GM12801 (cell line): ENCODE measurements around the gene ALG12.

ENCODE experiments used
- TF ChIP-seq, protein P1 (sequence below): IDR thresholded peaks from one replicate; pipeline ENCODE4 v1.5.1; 2011; ENCODE audit warnings: control low read depth; ENCODE audit not compliant: insufficient read length; ENCODE audit errors: extremely low read depth

The ALG12 gene

DNA sequence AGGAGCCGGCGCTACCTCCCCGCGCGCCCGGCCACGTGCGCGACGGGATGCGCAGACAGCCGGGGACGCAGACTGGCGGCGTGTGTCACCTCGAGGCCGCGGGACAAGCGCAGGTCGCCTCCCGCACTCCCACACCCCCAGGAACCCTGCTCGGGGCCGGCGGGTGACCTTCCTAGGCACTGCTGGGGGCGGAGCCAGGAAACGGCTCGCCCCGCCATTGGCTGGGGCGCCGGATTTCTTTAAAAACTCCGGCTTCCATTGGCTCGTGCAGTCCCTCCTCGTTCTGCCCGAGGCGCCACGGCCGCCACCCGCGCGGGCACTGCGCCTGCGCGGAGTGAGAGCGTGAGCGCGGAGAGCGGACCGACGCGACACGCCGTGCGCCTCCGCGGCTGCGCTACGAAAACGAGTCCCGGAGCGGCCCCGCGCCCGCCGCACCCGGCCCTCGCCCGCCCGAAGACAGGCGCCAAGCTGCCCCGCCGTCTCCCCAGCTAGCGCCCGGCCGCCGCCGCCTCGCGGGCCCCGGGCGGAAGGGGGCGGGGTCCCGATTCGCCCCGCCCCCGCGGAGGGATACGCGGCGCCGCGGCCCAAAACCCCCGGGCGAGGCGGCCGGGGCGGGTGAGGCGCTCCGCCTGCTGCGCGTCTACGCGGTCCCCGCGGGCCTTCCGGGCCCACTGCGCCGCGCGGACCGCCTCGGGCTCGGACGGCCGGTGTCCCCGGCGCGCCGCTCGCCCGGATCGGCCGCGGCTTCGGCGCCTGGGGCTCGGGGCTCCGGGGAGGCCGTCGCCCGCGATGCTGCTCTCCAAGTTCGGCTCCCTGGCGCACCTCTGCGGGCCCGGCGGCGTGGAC lies 42.1 kb upstream of the ALG12 start, which contains the start of gene PIM3:
TSS of gene PIM3 (plus strand) at position 614 of the 846 bp plus-strand sequence. CDS start at position 790, 176 bp downstream.
- TF ChIP-seq, protein P1, sequence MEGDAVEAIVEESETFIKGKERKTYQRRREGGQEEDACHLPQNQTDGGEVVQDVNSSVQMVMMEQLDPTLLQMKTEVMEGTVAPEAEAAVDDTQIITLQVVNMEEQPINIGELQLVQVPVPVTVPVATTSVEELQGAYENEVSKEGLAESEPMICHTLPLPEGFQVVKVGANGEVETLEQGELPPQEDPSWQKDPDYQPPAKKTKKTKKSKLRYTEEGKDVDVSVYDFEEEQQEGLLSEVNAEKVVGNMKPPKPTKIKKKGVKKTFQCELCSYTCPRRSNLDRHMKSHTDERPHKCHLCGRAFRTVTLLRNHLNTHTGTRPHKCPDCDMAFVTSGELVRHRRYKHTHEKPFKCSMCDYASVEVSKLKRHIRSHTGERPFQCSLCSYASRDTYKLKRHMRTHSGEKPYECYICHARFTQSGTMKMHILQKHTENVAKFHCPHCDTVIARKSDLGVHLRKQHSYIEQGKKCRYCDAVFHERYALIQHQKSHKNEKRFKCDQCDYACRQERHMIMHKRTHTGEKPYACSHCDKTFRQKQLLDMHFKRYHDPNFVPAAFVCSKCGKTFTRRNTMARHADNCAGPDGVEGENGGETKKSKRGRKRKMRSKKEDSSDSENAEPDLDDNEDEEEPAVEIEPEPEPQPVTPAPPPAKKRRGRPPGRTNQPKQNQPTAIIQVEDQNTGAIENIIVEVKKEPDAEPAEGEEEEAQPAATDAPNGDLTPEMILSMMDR = no peak

DNA sequence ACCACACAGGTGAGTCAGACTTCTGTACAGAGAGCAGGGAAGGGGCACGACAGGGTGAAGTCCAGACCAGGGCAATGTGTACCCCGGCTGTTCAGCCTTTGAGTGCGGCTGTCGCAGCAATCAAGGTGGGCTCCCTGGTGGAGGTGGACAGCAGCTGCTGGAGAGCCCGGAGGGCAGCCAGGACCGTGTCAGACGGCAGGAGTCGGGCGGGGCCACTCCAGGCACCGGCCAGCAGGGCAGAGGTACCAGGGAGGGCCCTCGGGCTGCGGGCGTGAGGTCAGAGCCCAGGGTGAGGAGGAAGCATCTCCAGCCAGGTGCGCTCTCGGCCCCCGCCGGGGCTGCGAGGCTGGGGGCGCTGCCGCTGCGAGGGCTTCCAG lies 41.5 kb upstream of the ALG12 start:
- TF ChIP-seq, protein P1 = no peak

DNA sequence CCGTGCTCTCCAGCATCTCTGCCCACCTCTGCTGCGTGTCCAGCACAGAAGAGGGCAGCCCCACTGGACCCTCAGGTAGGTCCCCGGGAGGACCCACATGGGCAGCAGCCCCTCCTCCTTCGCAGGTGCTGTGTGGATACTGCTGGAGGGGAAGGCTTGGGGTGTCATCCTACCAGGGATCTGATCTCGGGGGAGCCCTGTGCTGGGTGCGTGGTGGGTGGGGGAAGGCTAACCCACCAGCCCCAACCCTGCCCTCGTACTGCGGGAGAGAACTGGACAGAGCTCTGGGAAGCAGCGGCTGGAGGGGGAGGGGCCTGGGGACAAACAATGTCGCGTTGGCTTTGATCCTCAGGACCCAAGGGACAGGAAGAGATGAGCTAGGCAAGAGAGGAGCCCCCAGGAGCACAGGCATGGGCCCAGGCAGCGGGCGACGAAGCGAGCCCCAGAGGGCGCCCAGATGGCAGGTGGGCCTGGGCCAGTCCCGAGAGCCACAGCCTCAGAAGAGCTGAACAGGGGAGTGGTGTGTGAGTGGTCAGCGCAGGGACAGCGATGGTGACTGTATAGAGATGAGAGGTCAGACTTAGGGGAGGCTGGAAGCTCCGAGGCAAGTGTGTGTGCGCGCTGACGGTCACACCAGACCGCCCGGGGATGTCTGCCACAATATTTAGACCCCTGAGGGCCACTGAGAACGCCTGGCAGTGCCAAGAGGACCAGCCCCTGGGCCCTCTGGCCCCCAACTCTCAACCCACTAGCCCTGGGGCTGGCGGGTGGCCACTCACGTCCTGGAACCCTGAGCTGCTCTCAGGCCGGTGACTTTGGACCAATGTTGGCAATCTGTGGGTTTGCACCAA lies 40.9 kb upstream of the ALG12 start:
- TF ChIP-seq, protein P1 = no peak

GRCh38 chr22:49958366-49958921 lies 40.2 kb upstream of the ALG12 start:
- TF ChIP-seq, protein P1 = no peak

DNA sequence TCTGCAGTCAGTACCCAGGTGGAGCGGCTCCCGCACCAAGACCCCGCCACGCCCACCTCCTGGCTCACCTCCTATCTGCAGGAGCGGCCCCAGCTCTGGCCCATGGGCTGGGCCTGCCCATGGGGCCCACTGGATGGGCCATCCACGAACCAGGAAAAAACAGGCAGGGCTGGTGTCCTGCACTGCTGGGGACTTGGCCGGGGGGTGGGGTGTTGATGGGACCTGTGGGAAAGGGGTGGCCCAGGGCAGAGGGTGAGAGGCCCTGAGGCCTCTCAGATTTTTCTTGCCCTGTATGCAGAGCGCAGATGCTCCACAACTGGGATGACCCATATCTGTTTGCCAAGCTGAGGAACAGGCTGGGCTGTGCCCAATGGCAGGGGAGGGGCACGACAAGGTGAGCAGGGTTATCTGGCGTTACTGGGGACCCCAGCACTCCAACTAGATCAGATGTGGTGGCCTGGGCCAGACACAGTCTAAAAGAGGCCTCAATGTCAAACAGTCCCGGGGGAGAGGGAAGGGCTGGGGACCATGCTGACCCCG lies 39.7 kb upstream of the ALG12 start:
- TF ChIP-seq, protein P1 = no peak

GRCh38 chr22:49956914-49957825 lies 38.9 kb upstream of the ALG12 start:
- TF ChIP-seq, protein P1 = no peak
